Adrenal gland (tissue), 12 donors: ENCODE measurements around the gene MACROD2. TPM values are rescaled to one million over a fixed set of nuclear protein-coding genes. Genes with fewer than 3 reads are reported as not detected.

Source experiments
- DNase-seq, 7 donors: peaks; one replicate each; pipeline ENCODE4 v3.0.0-alpha.2; 2019 to 2020
- H3K27ac ChIP-seq, 5 donors: fragments of 200-600 bp; sonication (generic) in 4 of 5; 1 replicate in 3 of 5; 2 replicates in 2 of 5; pipeline versions ENCODE4 v1.5.1 to v1.8.0; 2016 to 2020; ENCODE audit warnings: mild to moderate bottlenecking in 1 of 5
- H3K27me3 ChIP-seq: fragments of 200-600 bp; 2 replicates; pipeline ENCODE4 v1.8.0; 2021
- H3K36me3 ChIP-seq, 2 donors: fragments of 200-600 bp; replicated peaks in 1 of 2; 1 replicate in 1 of 2; 2 replicates in 1 of 2; pipeline versions ENCODE4 v1.5.1 to v1.8.0; 2018 to 2022
- H3K4me1 ChIP-seq, 2 donors: fragments of 200-600 bp; replicated peaks in 1 of 2; 1 replicate in 1 of 2; 2 replicates in 1 of 2; pipeline versions ENCODE4 v1.5.1 to v1.8.0; 2018 to 2021
- H3K4me3 ChIP-seq, 4 donors: fragments of 200-600 bp; sonication (generic) in 3 of 4; one replicate each; pipeline ENCODE4 v1.5.1; 2016 to 2018
- H3K9me3 ChIP-seq, 3 donors: fragments of 200-600 bp; sonication (generic) in 1 of 3; replicated peaks in 1 of 3; 1 replicate in 2 of 3; 2 replicates in 1 of 3; pipeline versions ENCODE4 v1.5.1 to v1.8.0; 2016 to 2021
- CTCF ChIP-seq, 6 experiments: fragments of 450-650 bp in 4 of 6; fragments of 200-600 bp in 2 of 6; sonication (generic) in 1 of 6; IDR thresholded peaks; 1 replicate in 5 of 6; 2 replicates in 1 of 6; pipeline versions ENCODE4 v1.5.1 to v1.8.0; 2016 to 2021; ENCODE audit warnings: antibody characterized with exemption in 6 of 6, mild to moderate bottlenecking in 2 of 6, moderate library complexity in 1 of 6
- POLR2A ChIP-seq, 2 donors: fragments of 450-650 bp; IDR thresholded peaks; one replicate each; pipeline ENCODE4 v1.6.1; 2017; ENCODE audit warnings: antibody characterized with exemption in 2 of 2, mild to moderate bottlenecking in 2 of 2, moderate library complexity in 1 of 2
- WGBS, 4 donors: extraction: QIAGEN DNeasy Blood & Tissue Kit in 2 of 4; methylation state at CpG; one replicate each; pipeline versions ENCODE4 v1.1.5 to v1.1.7; 2013 to 2017; 5-methylcytosine and 5-hydroxymethylcytosine counted together
- intact Hi-C, 2 donors: fragments of 100-400 bp; cut with DNase I; formaldehyde crosslinking; loops; one replicate each; pipeline versions ENCODE4 v1.14.1 to v1.15.0; 2022 to 2023
- polyA plus RNA-seq, 3 donors: library from polyadenylated mRNA; stranded (reverse); fragments of 200-250 nt in 2 of 3; fragments of 350-450 nt in 1 of 3; fragmentation: Illumina TruSeq in 1 of 3; extraction: RNeasy Lipid Tissue Mini Kit (QIAGEN cat#74804) in 1 of 3; gene quantifications; one replicate each; pipeline ENCODE4 v1.2.3, GENCODE V29; 2013 to 2014
- total RNA-seq, 9 donors: library from RNA; depleted of rRNA in 4 of 9; stranded (reverse); fragments of >200 nt in 4 of 9; fragments of 120-200 nt in 1 of 9; fragmentation: NEBNext Ultra II Directional in 1 of 9; extraction: Animal tissue kit (Norgen Biotek cat#: 25700) in 1 of 9; gene quantifications; one replicate each; pipeline versions ENCODE4 v1.1.0 to v1.2.4, GENCODE V29; 2013 to 2023
- donor health status: healthy with polysubstance abuse.
- donor health status: Bipolar disorder and iron deficiency.
- donor health status: DM: yes; HTN: yes; CAD: no.
- donor health status: DM: no; HTN: no; CAD: no.
- donor health status: DM: no; HTN: no; CAD: no.
- donor health status: DM: yes; HTN: yes; CAD: no.

Gene MACROD2
- total and polyA plus RNA-seq, 12 donors, result 1.1 to 21.2 (median 6.4) TPM

GRCh38 chr20:13995841-13996240 lies 525 bp downstream of the MACROD2 start:
- WGBS, 4 donors, result 0 to 1% (median 1%) methylated on average over 4 to 52 of the region's 52 CpGs
- TF ChIP-seq POLR2A (IDR thresholded peaks at IDR 0.05) (no peak), CTCF (IDR thresholded peaks at IDR 0.05) (peak in 1 of 6 experiments; percentile 15)
- H3K27me3 ChIP-seq, result no peaks in the 10 kb centered on the region
- peaks cover 0 to 7% (median 0%) of the 10 kb centered on the region in 3 donors for H3K9me3 ChIP-seq
- intact Hi-C loops, result no loop called here
- H3K4me3 ChIP-seq, result peak overlapping the region in 3 of 4 donors; percentile 50 to 94 (median 64)
- H3K36me3 ChIP-seq, result no peaks in the 10 kb centered on the region
- H3K4me1 ChIP-seq, result peaks cover 0 to 6% of the 10 kb centered on the region in 2 donors
- peak; percentile 40 to 65 (median 53) for DNase-seq
- H3K27ac ChIP-seq, result peak overlapping the region in 3 of 5 donors; percentile 70 to 80 (median 73)

- H3K36me3 ChIP-seq, result no peaks in the 10 kb centered on the region
- H3K4me3 ChIP-seq, result peak overlapping the region in 3 of 4 donors; percentile 50 to 94 (median 64)
- H3K27me3 ChIP-seq, result no peaks in the 10 kb centered on the region
- 6 to 9% (median 7%) methylated on average over 13 of the region's 13 CpGs for WGBS, 4 donors
- TF ChIP-seq CTCF (IDR thresholded peaks at IDR 0.05), result no peak
- no peak for TF ChIP-seq POLR2A (IDR thresholded peaks at IDR 0.05)
- H3K27ac ChIP-seq, result peak overlapping the region in 3 of 5 donors; percentile 70 to 80 (median 73)
- H3K4me1 ChIP-seq, result peaks cover 0 to 6% of the 10 kb centered on the region in 2 donors
- peaks cover 0 to 7% (median 0%) of the 10 kb centered on the region in 3 donors for H3K9me3 ChIP-seq
- no peak for DNase-seq
- intact Hi-C loops, result no loop called here
Observed at GRCh38 chr20:13996265-13996664, 949 bp downstream of the MACROD2 start.

- WGBS, 4 donors, result 85 to 96% (median 90%) methylated on average over 1 of the region's 1 CpG
- H3K4me3 ChIP-seq, result no peak overlapping the region
- TF ChIP-seq CTCF (IDR thresholded peaks at IDR 0.05), result no peak
- TF ChIP-seq POLR2A (IDR thresholded peaks at IDR 0.05), result no peak
- no peaks in the 10 kb centered on the region for H3K27me3 ChIP-seq
- intact Hi-C loops, result no loop called here
- no peaks in the 10 kb centered on the region for H3K36me3 ChIP-seq
- H3K4me1 ChIP-seq, result peaks cover 0 to 6% of the 10 kb centered on the region in 2 donors
- no peak for DNase-seq
- no peak overlapping the region for H3K27ac ChIP-seq
- H3K9me3 ChIP-seq, result no peaks in the 10 kb centered on the region
Observed at GRCh38 chr20:14000917-14001316, 5.6 kb downstream of the MACROD2 start.

- intact Hi-C loops, result no loop called here
- WGBS, 4 donors, result 89 to 97% (median 95%) methylated on average over 4 of the region's 4 CpGs
Observed at GRCh38 chr20:14005996-14006395, 10.7 kb downstream of the MACROD2 start.

More at GRCh38 chr20:14005996-14006395, 10.7 kb downstream of the MACROD2 start:
- Histone ChIP-seq H3K4me3 (no peak overlapping the region), H3K27ac (no peak overlapping the region), H3K27me3 (no peaks in the 10 kb centered on the region), H3K4me1 (no peaks in the 10 kb centered on the region), H3K36me3 (no peaks in the 10 kb centered on the region), H3K9me3 (no peaks in the 10 kb centered on the region)
- TF ChIP-seq CTCF (IDR thresholded peaks at IDR 0.05) (no peak), POLR2A (IDR thresholded peaks at IDR 0.05) (no peak)
- DNase-seq, result no peak
